Activated T-helper 1 cell treated with anti-CD3 and anti-CD28 coated beads, Interleukin-12 subunit alpha, Interleukin-12 subunit beta, Interleukin-2, Interleukin-4 antibody, amounts not matched to agents 30 ng/mL and 10 ng/mL and 1 ng/mL, durations not matched to agents 14 hours and 24 hours and 36 hours (primary cell): ENCODE measurements around the gene CMSS1. TPM values are rescaled to one million over a fixed set of nuclear protein-coding genes. Genes with fewer than 3 reads are reported as not detected.
"Not testable (repeated sequence)": the region's sequence is repeated elsewhere in the genome, so short reads cannot be mapped to it uniquely, and the experiment has no call there.

Source experiments
- DNase-seq: peaks from one replicate; pipeline ENCODE4 v3.0.0; 2021; ENCODE audit warnings: low spot score
- H3K27ac Mint-ChIP-seq: one replicate; pipeline ENCODE4 v1.8.0; 2021; ENCODE audit warnings: mild to moderate bottlenecking, mixed read lengths
- H3K27me3 Mint-ChIP-seq: one replicate; pipeline ENCODE4 v1.8.0; 2022; ENCODE audit warnings: mild to moderate bottlenecking, moderate library complexity, mixed read lengths; ENCODE audit not compliant: insufficient read depth
- H3K36me3 Mint-ChIP-seq: one replicate; pipeline ENCODE4 v1.8.0; 2021; ENCODE audit warnings: low read depth, mixed read lengths
- H3K4me1 Mint-ChIP-seq: one replicate; pipeline ENCODE4 v1.8.0; 2021; ENCODE audit warnings: low read depth, mixed read lengths
- H3K4me3 Mint-ChIP-seq: one replicate; pipeline ENCODE4 v1.8.0; 2021; ENCODE audit warnings: mild to moderate bottlenecking, moderate library complexity, mixed read lengths
- H3K9me3 Mint-ChIP-seq: one replicate; pipeline ENCODE4 v1.8.0; 2021; ENCODE audit warnings: mixed read lengths
- intact Hi-C: fragments of 100-400 bp; cut with micrococcal nuclease; formaldehyde crosslinking; loops from one replicate; pipeline ENCODE4 v1.15.1; 2024
- total RNA-seq: library from RNA; stranded (reverse); gene quantifications from 2 replicates; pipeline ENCODE4 v1.2.3, GENCODE V29; 2022

Gene CMSS1
- total RNA-seq, 1 donor from 2014 or later = 108 TPM

- H3K4me1 Mint-ChIP-seq = peaks cover 28% of the 10 kb centered on the region
- intact Hi-C loops = no loop called here
- H3K27me3 Mint-ChIP-seq = no peaks in the 10 kb centered on the region
- H3K36me3 Mint-ChIP-seq = peaks cover 5% of the 10 kb centered on the region
- H3K4me3 Mint-ChIP-seq = no peak overlapping the region
- no peak for DNase-seq
- H3K27ac Mint-ChIP-seq = no peak overlapping the region
- H3K9me3 Mint-ChIP-seq = no peaks in the 10 kb centered on the region
These were observed 7.5 kb downstream of the CMSS1 start for GRCh38 chr3:99825004-99825640.

GRCh38 chr3:99829844-99830243, 12.2 kb downstream of the CMSS1 start:
- H3K36me3 Mint-ChIP-seq = peaks cover 3% of the 10 kb centered on the region
- no peak overlapping the region for H3K4me3 Mint-ChIP-seq
- H3K27me3 Mint-ChIP-seq = no peaks in the 10 kb centered on the region
- peaks cover 18% of the 10 kb centered on the region for H3K4me1 Mint-ChIP-seq
- intact Hi-C loops = loop anchor here (5.0 kb wide), 2 partner anchors 502 to 572 kb away; partner anchors contain the start of genes LNP1, NIT2 and TOMM70
- H3K9me3 Mint-ChIP-seq = no peaks in the 10 kb centered on the region
- H3K27ac Mint-ChIP-seq = no peak overlapping the region
- DNase-seq = no peak

DNA sequence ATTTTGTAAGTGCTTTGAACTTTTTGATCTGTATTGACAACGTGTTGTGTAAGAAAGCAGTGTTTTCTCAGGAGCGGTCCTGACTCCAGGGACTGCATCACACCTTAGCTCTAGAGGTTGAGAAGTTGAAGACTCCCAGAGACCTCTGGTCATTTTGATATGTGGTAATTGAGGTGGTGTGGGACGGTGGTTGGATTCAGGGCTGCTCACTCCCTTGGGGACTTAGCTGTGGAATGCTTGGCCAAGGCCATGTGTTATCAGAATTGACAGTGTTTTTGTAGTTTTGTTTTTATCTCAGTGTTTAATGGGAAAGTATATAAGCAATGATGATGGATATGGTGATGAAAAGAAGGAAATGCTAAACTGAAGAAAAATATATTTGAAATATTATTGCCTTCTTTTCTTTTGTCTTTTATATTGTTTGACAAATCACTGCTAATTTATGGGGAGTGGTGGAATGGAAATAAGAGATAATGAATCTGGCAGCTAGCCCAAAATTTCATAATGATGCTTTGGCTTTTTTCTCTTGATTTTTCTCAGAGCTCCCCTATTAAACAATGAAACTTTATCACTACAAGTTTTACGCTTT, 16.0 kb downstream of the CMSS1 start:
- intact Hi-C loops = loop anchor here (2.0 to 5.0 kb wide), 5 partner anchors 235 to 757 kb away; partner anchors contain the start of genes LNP1, NIT2 and TOMM70
- no peaks in the 10 kb centered on the region for H3K27me3 Mint-ChIP-seq
- no peak overlapping the region for H3K27ac Mint-ChIP-seq
- H3K9me3 Mint-ChIP-seq = no peaks in the 10 kb centered on the region
- no peak for DNase-seq
- peaks cover 2% of the 10 kb centered on the region for H3K36me3 Mint-ChIP-seq
- H3K4me1 Mint-ChIP-seq = peaks cover 12% of the 10 kb centered on the region
- H3K4me3 Mint-ChIP-seq = no peak overlapping the region

- Mint-ChIP-seq H3K4me1 (peaks cover 12% of the 10 kb centered on the region), H3K27ac (no peak overlapping the region), H3K9me3 (no peaks in the 10 kb centered on the region), H3K4me3 (no peak overlapping the region), H3K27me3 (no peaks in the 10 kb centered on the region), H3K36me3 (no peaks in the 10 kb centered on the region)
- intact Hi-C loops = loop anchor here (5.0 kb wide), 2 partner anchors 498 to 568 kb away; partner anchors contain the start of genes LNP1, NIT2 and TOMM70
- no peak for DNase-seq
These were observed 16.7 kb downstream of the CMSS1 start for GRCh38 chr3:99834211-99834957.

GRCh38 chr3:99836681-99837080, 19.0 kb downstream of the CMSS1 start:
- no peak for DNase-seq
- Mint-ChIP-seq H3K27me3 (no peaks in the 10 kb centered on the region), H3K27ac (no peak overlapping the region), H3K4me1 (no peaks in the 10 kb centered on the region), H3K36me3 (peaks cover 3% of the 10 kb centered on the region), H3K4me3 (no peak overlapping the region), H3K9me3 (no peaks in the 10 kb centered on the region)
- intact Hi-C loops = no loop called here

DNA sequence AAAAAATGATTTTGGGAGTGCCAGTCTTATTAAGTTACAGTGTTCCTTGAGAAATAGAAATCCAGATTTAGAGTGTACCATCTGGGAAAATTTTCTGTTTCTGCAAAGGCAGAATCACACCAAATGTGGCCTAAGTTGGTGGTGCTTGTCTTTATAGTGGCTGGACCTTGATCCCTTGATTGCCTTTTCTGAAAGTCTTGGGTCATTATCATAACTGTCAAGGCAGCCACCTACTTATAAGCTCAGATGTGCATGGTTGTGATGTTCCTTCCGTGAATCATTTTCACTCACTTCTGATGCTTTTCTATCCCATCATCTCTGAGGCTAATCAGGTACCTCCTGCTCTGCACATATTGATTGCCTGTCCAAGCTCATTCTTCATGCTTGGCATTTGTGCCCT, 20.1 kb downstream of the CMSS1 start:
- no peaks in the 10 kb centered on the region for H3K4me1 Mint-ChIP-seq
- DNase-seq = no peak
- intact Hi-C loops = no loop called here
- H3K4me3 Mint-ChIP-seq = no peak overlapping the region
- H3K27me3 Mint-ChIP-seq = no peaks in the 10 kb centered on the region
- no peaks in the 10 kb centered on the region for H3K9me3 Mint-ChIP-seq
- peaks cover 3% of the 10 kb centered on the region for H3K36me3 Mint-ChIP-seq
- H3K27ac Mint-ChIP-seq = no peak overlapping the region

DNA sequence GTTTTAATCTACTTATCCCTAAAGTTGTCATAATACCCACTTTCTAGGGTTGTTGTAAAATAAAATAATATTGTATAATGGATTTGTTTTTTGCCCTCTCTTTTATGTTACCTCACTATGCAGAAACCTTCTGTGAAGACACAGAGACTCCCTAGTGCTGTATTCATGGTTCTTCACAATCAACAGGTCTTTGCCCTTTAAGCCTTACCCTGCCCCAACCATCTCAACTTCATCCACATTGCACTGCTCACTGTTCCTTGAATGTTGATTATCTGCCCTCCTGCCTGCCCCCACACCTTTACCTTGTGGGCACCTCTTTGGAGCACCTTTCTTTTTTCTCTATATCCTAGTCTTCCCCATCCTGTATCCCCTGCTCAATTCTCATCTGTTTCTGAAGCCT, 21.1 kb downstream of the CMSS1 start:
- Mint-ChIP-seq H3K36me3 (peaks cover 3% of the 10 kb centered on the region), H3K27me3 (no peaks in the 10 kb centered on the region), H3K4me3 (no peak overlapping the region), H3K4me1 (peaks cover 5% of the 10 kb centered on the region), H3K27ac (no peak overlapping the region), H3K9me3 (no peaks in the 10 kb centered on the region)
- no peak for DNase-seq
- intact Hi-C loops = no loop called here

GRCh38 chr3:99839613-99840012, 22.0 kb downstream of the CMSS1 start:
- DNase-seq = no peak
- no peak overlapping the region for H3K4me3 Mint-ChIP-seq
- peaks cover 7% of the 10 kb centered on the region for H3K4me1 Mint-ChIP-seq
- no peaks in the 10 kb centered on the region for H3K27me3 Mint-ChIP-seq
- no peaks in the 10 kb centered on the region for H3K9me3 Mint-ChIP-seq
- H3K36me3 Mint-ChIP-seq = peaks cover 3% of the 10 kb centered on the region
- H3K27ac Mint-ChIP-seq = no peak overlapping the region
- intact Hi-C loops = loop anchor here (5.0 kb wide), 1 partner anchor 253 kb away; no protein-coding TSS in a partner anchor

GRCh38 chr3:99841949-99842348, 24.3 kb downstream of the CMSS1 start:
- H3K4me3 Mint-ChIP-seq, H3K27ac Mint-ChIP-seq, H3K36me3 Mint-ChIP-seq, H3K27me3 Mint-ChIP-seq, DNase-seq, H3K9me3 Mint-ChIP-seq: not testable (repeated sequence)
- intact Hi-C loops = loop anchor here (5.0 kb wide), 1 partner anchor 250 kb away; no protein-coding TSS in a partner anchor
- peaks cover 26% of the 10 kb centered on the region for H3K4me1 Mint-ChIP-seq

- intact Hi-C loops = loop anchor here (1.0 to 5.0 kb wide), 3 partner anchors 225 to 411 kb away; no protein-coding TSS in a partner anchor
- Mint-ChIP-seq H3K36me3 (peaks cover 5% of the 10 kb centered on the region), H3K9me3 (no peaks in the 10 kb centered on the region), H3K4me1 (peaks cover 26% of the 10 kb centered on the region), H3K27me3 (no peaks in the 10 kb centered on the region), H3K4me3 (no peak overlapping the region), H3K27ac (peak overlapping the region; percentile 31)
- DNase-seq = no peak
These were observed 25.3 kb downstream of the CMSS1 start for GRCh38 chr3:99842826-99843589.

DNA sequence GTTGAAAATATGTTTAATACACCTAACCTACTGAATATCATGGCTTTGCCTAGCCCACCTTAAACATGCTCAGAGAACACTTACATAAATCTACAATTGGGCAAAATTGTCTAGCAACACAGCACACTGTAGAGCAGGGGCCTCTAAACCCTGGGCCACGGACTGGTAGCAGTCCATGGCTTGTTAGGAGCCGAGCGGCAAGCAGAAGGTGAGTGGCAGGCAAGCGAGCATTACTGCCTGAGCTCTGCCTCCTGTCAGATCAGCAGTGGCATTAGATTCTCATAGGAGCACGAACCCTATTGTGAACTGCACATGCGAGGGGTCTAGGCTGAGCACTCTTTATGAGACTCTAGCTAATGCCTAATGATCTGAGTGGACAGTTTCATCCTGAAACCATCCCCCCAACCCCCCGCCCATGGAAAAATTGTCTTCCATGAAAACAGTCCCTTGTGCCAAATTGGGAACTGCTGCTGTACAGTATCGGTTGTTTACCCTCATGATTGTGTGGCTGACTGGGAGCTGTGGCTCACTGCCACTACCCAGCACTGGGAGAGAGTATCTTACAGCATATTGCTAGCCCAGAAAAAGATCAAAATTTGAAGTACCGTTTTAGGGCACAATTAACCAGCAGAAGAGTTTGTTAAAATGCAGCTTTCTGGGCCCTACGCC, 26.1 kb downstream of the CMSS1 start:
- H3K27ac Mint-ChIP-seq = no peak overlapping the region
- H3K36me3 Mint-ChIP-seq = peaks cover 6% of the 10 kb centered on the region
- DNase-seq = no peak
- H3K27me3 Mint-ChIP-seq = no peaks in the 10 kb centered on the region
- peaks cover 32% of the 10 kb centered on the region for H3K4me1 Mint-ChIP-seq
- intact Hi-C loops = loop anchor here (1.0 to 5.0 kb wide), 3 partner anchors 225 to 411 kb away; no protein-coding TSS in a partner anchor
- no peaks in the 10 kb centered on the region for H3K9me3 Mint-ChIP-seq
- no peak overlapping the region for H3K4me3 Mint-ChIP-seq

DNA sequence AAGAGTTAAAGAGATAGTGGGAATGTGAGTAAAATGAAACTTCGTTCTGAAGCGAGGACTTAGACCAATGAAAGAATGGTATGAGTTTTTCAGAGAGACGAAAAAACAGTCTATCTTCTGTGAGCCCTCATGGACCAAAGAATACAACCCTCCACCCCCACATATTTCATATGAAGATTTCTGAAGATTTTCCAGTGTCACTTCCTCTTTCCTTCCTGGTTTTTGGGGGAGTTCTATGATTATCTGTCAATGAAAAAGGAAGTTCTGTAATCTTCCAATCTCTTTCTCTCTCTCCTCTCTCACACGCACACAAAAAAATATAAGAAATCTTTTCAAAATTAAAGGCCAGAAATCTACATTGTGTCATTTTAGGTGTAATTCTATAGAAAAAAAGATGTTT, 27.7 kb downstream of the CMSS1 start:
- intact Hi-C loops = no loop called here
- peaks cover 32% of the 10 kb centered on the region for H3K4me1 Mint-ChIP-seq
- peaks cover 3% of the 10 kb centered on the region for H3K36me3 Mint-ChIP-seq
- H3K27me3 Mint-ChIP-seq = no peaks in the 10 kb centered on the region
- H3K27ac Mint-ChIP-seq = no peak overlapping the region
- DNase-seq = no peak
- H3K4me3 Mint-ChIP-seq = no peak overlapping the region
- no peaks in the 10 kb centered on the region for H3K9me3 Mint-ChIP-seq
